K562 (cell line): Measurements from ENCODE around the gene PPRC1. TPM values are rescaled to one million over a fixed set of nuclear protein-coding genes. Genes with fewer than 3 reads are reported as not detected.

Source experiments
- ATAC-seq: fragments of 200-7000 bp; cut with Tn5 transposase; 3 replicates; pipeline ENCODE4 v1.9.1; 2020; ENCODE audit warnings: moderate library complexity
- BruUV-seq: library from RNA; stranded (reverse); fragments of 400-500 nt; replicated peaks from 2 replicates; lab custom pipeline; 2021; lab: Mats Ljungman, UMichigan
- CTCF ChIA-PET: fragments of 300-600 bp; formaldehyde crosslinking; extraction: SDS; loops from one replicate; lab custom pipeline; 2021; ENCODE audit warnings: low intra/inter-chr PET ratio; lab: Yijun Ruan, JAX
- POLR2A ChIA-PET: fragments of 300-600, 350-650 bp; sonication (Branson Sonifier 250); formaldehyde crosslinking; extraction: SDS; loops from one replicate; lab custom pipeline; 2021; ENCODE audit warnings: antibody characterized with exemption, inconsistent platforms; lab: Yijun Ruan, JAX
- DNase-seq, 4 experiments: peaks; one replicate each; pipeline versions ENCODE4 v3.0.0 to v3.0.0-alpha.2; 2011 to 2018; ENCODE audit warnings: low spot score in 3 of 4, mixed read lengths in 3 of 4; ENCODE audit errors: extremely low read depth in 1 of 4
- FAIRE-seq: peaks from 2 replicates; lab custom pipeline; 2011; peaks lifted over from hg19 to GRCh38; lab: Jason Lieb, UNC
- H2AFZ ChIP-seq: 2 replicates; pipeline ENCODE4 v1.6.0; 2011; ENCODE audit warnings: low read depth, low read length, control low read depth, inconsistent platforms
- H3K27ac ChIP-seq: fragments of 200-600 bp; 3 replicates; pipeline ENCODE4 v1.8.0; 2011; ENCODE audit warnings: low read depth, mild to moderate bottlenecking, control low read depth, inconsistent platforms, low read length, moderate library complexity, mixed read lengths; ENCODE audit errors: extremely low read depth
- H3K27me3 ChIP-seq, 2 experiments: fragments of 300-600 bp in 1 of 2; 2 replicates in 1 of 2; 3 replicates in 1 of 2; pipeline versions ENCODE4 v1.6.0 to v1.8.0; 2011; ENCODE audit warnings: inconsistent platforms in 2 of 2, low read length in 2 of 2, mild to moderate bottlenecking in 1 of 2, mixed read lengths in 1 of 2, moderate library complexity in 1 of 2; ENCODE audit not compliant: control insufficient read depth in 2 of 2, insufficient read depth in 2 of 2
- H3K36me3 ChIP-seq: fragments of 300-600 bp; 3 replicates; pipeline ENCODE4 v1.8.0; 2011; ENCODE audit warnings: mild to moderate bottlenecking, low read length, inconsistent platforms; ENCODE audit not compliant: control insufficient read depth, insufficient read depth
- H3K4me1 ChIP-seq, 2 experiments: fragments of 200-600 bp in 1 of 2; replicated peaks in 1 of 2; 2 replicates in 1 of 2; 3 replicates in 1 of 2; pipeline versions ENCODE4 v1.5.1 to v1.8.0; 2011; ENCODE audit warnings: inconsistent platforms in 2 of 2, low read length in 2 of 2, mild to moderate bottlenecking in 1 of 2, mixed read lengths in 1 of 2, moderate library complexity in 1 of 2; ENCODE audit not compliant: control insufficient read depth in 2 of 2, insufficient read depth in 2 of 2
- H3K4me2 ChIP-seq: 2 replicates; pipeline ENCODE4 v1.6.1; 2011; ENCODE audit warnings: low read length, control low read depth, inconsistent platforms, mixed read lengths; ENCODE audit not compliant: insufficient read depth
- H3K4me3 ChIP-seq: fragments of 200-600 bp; sonication (generic), shearing (Covaris generic); 2 replicates; pipeline ENCODE4 v1.5.1; 2016; ENCODE audit warnings: control low read depth, inconsistent platforms
- H3K79me2 ChIP-seq: fragments of 200-600 bp; 3 replicates; pipeline ENCODE4 v1.8.0; 2011; ENCODE audit warnings: low read length, inconsistent platforms; ENCODE audit not compliant: control insufficient read depth, insufficient read depth
- H3K9ac ChIP-seq, 2 experiments: 2 replicates each; pipeline versions ENCODE4 v1.6.0 to v1.6.1; 2011; ENCODE audit warnings: low read depth in 2 of 2, low read length in 2 of 2, control low read depth in 1 of 2, inconsistent platforms in 1 of 2, mild to moderate bottlenecking in 1 of 2, mixed read lengths in 1 of 2; ENCODE audit not compliant: insufficient read depth in 1 of 2
- H3K9me1 ChIP-seq: one replicate; pipeline ENCODE4 v1.6.0; 2011; ENCODE audit warnings: inconsistent platforms, mild to moderate bottlenecking, low read length, moderate library complexity; ENCODE audit not compliant: control insufficient read depth, insufficient read depth
- H3K9me3 ChIP-seq: replicated peaks from 2 replicates; pipeline ENCODE4 v1.5.1; 2011; ENCODE audit warnings: low read depth, low read length, inconsistent platforms; ENCODE audit not compliant: control insufficient read depth, insufficient read depth
- H4K20me1 ChIP-seq: replicated peaks from 2 replicates; pipeline ENCODE4 v1.6.1; 2011; ENCODE audit warnings: low read length, inconsistent platforms, mixed read lengths; ENCODE audit not compliant: control insufficient read depth, insufficient read depth
- ARNT ChIP-seq, 2 experiments: fragments of 450-650 bp; IDR thresholded peaks; 2 replicates each; pipeline ENCODE4 v1.6.1; 2016; ENCODE audit warnings: mild to moderate bottlenecking in 1 of 2
- ETS2 ChIP-seq: IDR thresholded peaks from 2 replicates; pipeline ENCODE4 v1.6.1; 2016; ENCODE audit warnings: borderline replicate concordance, missing genetic modification characterization, mild to moderate bottlenecking, moderate library complexity, missing compliant biosample characterization; ENCODE audit not compliant: poor library complexity, severe bottlenecking
- KHSRP ChIP-seq: fragments of 450-650 bp; IDR thresholded peaks from 2 replicates; pipeline ENCODE4 v1.6.1; 2017
- MEF2D ChIP-seq: conservative IDR thresholded peaks from 2 replicates; pipeline ENCODE4 v1.6.1; 2016; ENCODE audit warnings: low read depth, missing genetic modification characterization, missing compliant biosample characterization
- PATZ1 ChIP-seq: fragments of 250-450 bp; sonication (Bioruptor Pico); IDR thresholded peaks from 2 replicates; pipeline ENCODE4 v1.5.0; 2020; ENCODE audit warnings: mild to moderate bottlenecking, borderline replicate concordance
- WGBS: fragments of 100-300 bp; shearing (Covaris generic); methylation state at CpG from one replicate; pipeline ENCODE4 v1.1.6; 2016; ENCODE audit warnings: low coverage, mixed read lengths; ENCODE audit not compliant: insufficient coverage; ENCODE audit errors: missing lambda C conversion rate; 5-methylcytosine and 5-hydroxymethylcytosine counted together
- in situ Hi-C: fragments of 300-500 bp; cut with MboI; formaldehyde crosslinking; loops from 4 replicates; pipeline ENCODE4 v1.15.0; 2018; ENCODE audit warnings: inconsistent platforms, mixed read lengths
- intact Hi-C: fragments of 100-400 bp; cut with micrococcal nuclease; formaldehyde crosslinking; loops from 2 replicates; pipeline ENCODE4 v1.14.2; 2022
- polyA plus RNA-seq, 8 experiments: library from polyadenylated mRNA; depleted of rRNA in 4 of 8; stranded (reverse) in 5 of 8; unstranded in 3 of 8; fragments of >200 nt; fragmentation: Nextera tagmentation in 2 of 8; fragmentation: Illumina TruSeq in 1 of 8; extraction: Ambion mirVana in 2 of 8; extraction: Trizol in 1 of 8; gene quantifications; 2 replicates each; pipeline versions ENCODE4 v1.2.1 to v1.2.3, GENCODE V29; 2011 to 2014; ENCODE audit warnings: inconsistent platforms in 1 of 8, missing spikeins in 1 of 8
- total RNA-seq, 7 experiments: library from RNA; depleted of rRNA in 6 of 7; stranded (reverse); fragments of >200 nt in 6 of 7; fragmentation: Illumina TruSeq in 2 of 7; extraction: Trizol in 2 of 7; gene quantifications; 2 replicates each; pipeline versions ENCODE4 v1.2.1 to v1.2.3, GENCODE V29; 2011 to 2021; ENCODE audit warnings: low replicate concordance in 1 of 7
- TF ChIP-seq, protein P1 (sequence below): fragments of 450-650 bp; IDR thresholded peaks from 2 replicates; pipeline ENCODE4 v1.6.1; 2016; ENCODE audit warnings: mild to moderate bottlenecking, moderate library complexity
- TF ChIP-seq, protein P2 (sequence below): fragments of 250-450 bp; sonication (Bioruptor Pico); IDR thresholded peaks from 2 replicates; pipeline ENCODE4 v1.5.0; 2022; ENCODE audit warnings: mild to moderate bottlenecking

The PPRC1 gene
- total and polyA plus RNA-seq, 9 of the 15 experiments (the other 6 are each of a cell fraction or from before 2014, with no cell fraction given): 8.5 to 47.1 (median 16.2) TPM

DNA sequence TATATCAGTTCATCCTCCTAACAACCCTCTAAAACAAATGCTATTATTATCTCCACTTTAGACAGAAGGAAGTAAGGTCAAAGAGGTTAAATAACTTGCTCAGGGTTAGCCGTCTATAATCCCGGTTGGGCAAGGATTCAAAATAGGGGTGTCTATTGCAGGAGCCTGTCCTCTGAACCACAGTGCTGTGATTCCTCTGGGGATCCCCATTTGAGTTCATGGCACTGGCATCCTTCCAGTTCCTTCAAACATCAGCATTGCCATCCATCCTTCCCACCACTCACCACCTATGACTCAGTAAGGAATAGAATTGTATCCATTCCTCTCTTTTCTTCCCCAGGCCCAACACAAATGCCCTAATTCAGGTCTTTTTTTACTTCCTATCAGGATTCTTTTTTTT, 42.1 kb upstream of the PPRC1 start:
- FAIRE-seq (no peak), DNase-seq (no peak), ATAC-seq (no peak)
- CTCF ChIA-PET: no interaction called here
- H3K79me2 ChIP-seq: no peaks in the 10 kb centered on the region
- no TSS peak for BruUV-seq
- 36% methylated on average over 2 of the region's 2 CpGs for WGBS
- no peaks in the 10 kb centered on the region for H3K27me3 ChIP-seq
- no peak overlapping the region for H3K4me3 ChIP-seq
- H3K27ac ChIP-seq: no peak overlapping the region
- no peak overlapping the region for H3K9ac ChIP-seq
- intact Hi-C loops (no loop called here), in situ Hi-C loops (loop anchor here (25.0 kb wide), 1 partner anchor 878 kb away; no protein-coding TSS in a partner anchor)
- no peaks in the 10 kb centered on the region for H3K36me3 ChIP-seq
- H3K9me1 ChIP-seq: no peaks in the 10 kb centered on the region
- POLR2A ChIA-PET: no interaction called here
- no peak overlapping the region for H3K4me2 ChIP-seq
- no peaks in the 10 kb centered on the region; a peak in 1 of 5 replicates for H3K4me1 ChIP-seq
- no peaks in the 10 kb centered on the region for H3K9me3 ChIP-seq
- no peaks in the 10 kb centered on the region for H4K20me1 ChIP-seq
- H2AFZ ChIP-seq: no peak overlapping the region
- TF ChIP-seq MEF2D (tag) (no peak), KHSRP (no peak), ARNT (IDR thresholded peaks at IDR 0.05) (no peak), PATZ1 (CRISPR knock-in tag) (no peak), ETS2 (tag) (no peak)
- TF ChIP-seq, protein P1, sequence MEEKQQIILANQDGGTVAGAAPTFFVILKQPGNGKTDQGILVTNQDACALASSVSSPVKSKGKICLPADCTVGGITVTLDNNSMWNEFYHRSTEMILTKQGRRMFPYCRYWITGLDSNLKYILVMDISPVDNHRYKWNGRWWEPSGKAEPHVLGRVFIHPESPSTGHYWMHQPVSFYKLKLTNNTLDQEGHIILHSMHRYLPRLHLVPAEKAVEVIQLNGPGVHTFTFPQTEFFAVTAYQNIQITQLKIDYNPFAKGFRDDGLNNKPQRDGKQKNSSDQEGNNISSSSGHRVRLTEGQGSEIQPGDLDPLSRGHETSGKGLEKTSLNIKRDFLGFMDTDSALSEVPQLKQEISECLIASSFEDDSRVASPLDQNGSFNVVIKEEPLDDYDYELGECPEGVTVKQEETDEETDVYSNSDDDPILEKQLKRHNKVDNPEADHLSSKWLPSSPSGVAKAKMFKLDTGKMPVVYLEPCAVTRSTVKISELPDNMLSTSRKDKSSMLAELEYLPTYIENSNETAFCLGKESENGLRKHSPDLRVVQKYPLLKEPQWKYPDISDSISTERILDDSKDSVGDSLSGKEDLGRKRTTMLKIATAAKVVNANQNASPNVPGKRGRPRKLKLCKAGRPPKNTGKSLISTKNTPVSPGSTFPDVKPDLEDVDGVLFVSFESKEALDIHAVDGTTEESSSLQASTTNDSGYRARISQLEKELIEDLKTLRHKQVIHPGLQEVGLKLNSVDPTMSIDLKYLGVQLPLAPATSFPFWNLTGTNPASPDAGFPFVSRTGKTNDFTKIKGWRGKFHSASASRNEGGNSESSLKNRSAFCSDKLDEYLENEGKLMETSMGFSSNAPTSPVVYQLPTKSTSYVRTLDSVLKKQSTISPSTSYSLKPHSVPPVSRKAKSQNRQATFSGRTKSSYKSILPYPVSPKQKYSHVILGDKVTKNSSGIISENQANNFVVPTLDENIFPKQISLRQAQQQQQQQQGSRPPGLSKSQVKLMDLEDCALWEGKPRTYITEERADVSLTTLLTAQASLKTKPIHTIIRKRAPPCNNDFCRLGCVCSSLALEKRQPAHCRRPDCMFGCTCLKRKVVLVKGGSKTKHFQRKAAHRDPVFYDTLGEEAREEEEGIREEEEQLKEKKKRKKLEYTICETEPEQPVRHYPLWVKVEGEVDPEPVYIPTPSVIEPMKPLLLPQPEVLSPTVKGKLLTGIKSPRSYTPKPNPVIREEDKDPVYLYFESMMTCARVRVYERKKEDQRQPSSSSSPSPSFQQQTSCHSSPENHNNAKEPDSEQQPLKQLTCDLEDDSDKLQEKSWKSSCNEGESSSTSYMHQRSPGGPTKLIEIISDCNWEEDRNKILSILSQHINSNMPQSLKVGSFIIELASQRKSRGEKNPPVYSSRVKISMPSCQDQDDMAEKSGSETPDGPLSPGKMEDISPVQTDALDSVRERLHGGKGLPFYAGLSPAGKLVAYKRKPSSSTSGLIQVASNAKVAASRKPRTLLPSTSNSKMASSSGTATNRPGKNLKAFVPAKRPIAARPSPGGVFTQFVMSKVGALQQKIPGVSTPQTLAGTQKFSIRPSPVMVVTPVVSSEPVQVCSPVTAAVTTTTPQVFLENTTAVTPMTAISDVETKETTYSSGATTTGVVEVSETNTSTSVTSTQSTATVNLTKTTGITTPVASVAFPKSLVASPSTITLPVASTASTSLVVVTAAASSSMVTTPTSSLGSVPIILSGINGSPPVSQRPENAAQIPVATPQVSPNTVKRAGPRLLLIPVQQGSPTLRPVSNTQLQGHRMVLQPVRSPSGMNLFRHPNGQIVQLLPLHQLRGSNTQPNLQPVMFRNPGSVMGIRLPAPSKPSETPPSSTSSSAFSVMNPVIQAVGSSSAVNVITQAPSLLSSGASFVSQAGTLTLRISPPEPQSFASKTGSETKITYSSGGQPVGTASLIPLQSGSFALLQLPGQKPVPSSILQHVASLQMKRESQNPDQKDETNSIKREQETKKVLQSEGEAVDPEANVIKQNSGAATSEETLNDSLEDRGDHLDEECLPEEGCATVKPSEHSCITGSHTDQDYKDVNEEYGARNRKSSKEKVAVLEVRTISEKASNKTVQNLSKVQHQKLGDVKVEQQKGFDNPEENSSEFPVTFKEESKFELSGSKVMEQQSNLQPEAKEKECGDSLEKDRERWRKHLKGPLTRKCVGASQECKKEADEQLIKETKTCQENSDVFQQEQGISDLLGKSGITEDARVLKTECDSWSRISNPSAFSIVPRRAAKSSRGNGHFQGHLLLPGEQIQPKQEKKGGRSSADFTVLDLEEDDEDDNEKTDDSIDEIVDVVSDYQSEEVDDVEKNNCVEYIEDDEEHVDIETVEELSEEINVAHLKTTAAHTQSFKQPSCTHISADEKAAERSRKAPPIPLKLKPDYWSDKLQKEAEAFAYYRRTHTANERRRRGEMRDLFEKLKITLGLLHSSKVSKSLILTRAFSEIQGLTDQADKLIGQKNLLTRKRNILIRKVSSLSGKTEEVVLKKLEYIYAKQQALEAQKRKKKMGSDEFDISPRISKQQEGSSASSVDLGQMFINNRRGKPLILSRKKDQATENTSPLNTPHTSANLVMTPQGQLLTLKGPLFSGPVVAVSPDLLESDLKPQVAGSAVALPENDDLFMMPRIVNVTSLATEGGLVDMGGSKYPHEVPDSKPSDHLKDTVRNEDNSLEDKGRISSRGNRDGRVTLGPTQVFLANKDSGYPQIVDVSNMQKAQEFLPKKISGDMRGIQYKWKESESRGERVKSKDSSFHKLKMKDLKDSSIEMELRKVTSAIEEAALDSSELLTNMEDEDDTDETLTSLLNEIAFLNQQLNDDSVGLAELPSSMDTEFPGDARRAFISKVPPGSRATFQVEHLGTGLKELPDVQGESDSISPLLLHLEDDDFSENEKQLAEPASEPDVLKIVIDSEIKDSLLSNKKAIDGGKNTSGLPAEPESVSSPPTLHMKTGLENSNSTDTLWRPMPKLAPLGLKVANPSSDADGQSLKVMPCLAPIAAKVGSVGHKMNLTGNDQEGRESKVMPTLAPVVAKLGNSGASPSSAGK: no peak
- TF ChIP-seq, protein P2, sequence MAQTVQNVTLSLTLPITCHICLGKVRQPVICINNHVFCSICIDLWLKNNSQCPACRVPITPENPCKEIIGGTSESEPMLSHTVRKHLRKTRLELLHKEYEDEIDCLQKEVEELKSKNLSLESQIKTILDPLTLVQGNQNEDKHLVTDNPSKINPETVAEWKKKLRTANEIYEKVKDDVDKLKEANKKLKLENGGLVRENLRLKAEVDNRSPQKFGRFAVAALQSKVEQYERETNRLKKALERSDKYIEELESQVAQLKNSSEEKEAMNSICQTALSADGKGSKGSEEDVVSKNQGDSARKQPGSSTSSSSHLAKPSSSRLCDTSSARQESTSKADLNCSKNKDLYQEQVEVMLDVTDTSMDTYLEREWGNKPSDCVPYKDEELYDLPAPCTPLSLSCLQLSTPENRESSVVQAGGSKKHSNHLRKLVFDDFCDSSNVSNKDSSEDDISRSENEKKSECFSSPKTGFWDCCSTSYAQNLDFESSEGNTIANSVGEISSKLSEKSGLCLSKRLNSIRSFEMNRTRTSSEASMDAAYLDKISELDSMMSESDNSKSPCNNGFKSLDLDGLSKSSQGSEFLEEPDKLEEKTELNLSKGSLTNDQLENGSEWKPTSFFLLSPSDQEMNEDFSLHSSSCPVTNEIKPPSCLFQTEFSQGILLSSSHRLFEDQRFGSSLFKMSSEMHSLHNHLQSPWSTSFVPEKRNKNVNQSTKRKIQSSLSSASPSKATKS (CRISPR knock-in tag): no peak
